CD4-positive, alpha-beta T cell treated with Interleukin-6 for 4 hours (primary cell): Measurements from ENCODE around the gene SUMO2.
"Not testable (repeated sequence)": the region's sequence is repeated elsewhere in the genome, so short reads cannot be mapped to it uniquely, and the experiment has no call there.

Experiments
- DNase-seq: peaks from one replicate; pipeline ENCODE4 v3.0.0-alpha.2; 2020; ENCODE audit warnings: mixed read lengths

SUMO2 gene

GRCh38 chr17:75142236-75142971, 40.4 kb downstream of the SUMO2 start:
- no peak for DNase-seq

- DNase-seq: no peak
These were observed 44.2 kb downstream of the SUMO2 start for GRCh38 chr17:75138519-75138918.

- DNase-seq: not testable (repeated sequence)
These were observed 45.0 kb downstream of the SUMO2 start for GRCh38 chr17:75137762-75138161.

- no peak for DNase-seq
These were observed 46.8 kb downstream of the SUMO2 start for GRCh38 chr17:75135946-75136345.

- no peak for DNase-seq
These were observed 47.3 kb downstream of the SUMO2 start for GRCh38 chr17:75135452-75135851.

- DNase-seq: not testable (repeated sequence)
These were observed 49.0 kb downstream of the SUMO2 start for GRCh38 chr17:75133607-75134347.

- no peak for DNase-seq
These were observed 49.8 kb downstream of the SUMO2 start for GRCh38 chr17:75133001-75133400.

- DNase-seq: not testable (repeated sequence)
These were observed 50.5 kb downstream of the SUMO2 start for GRCh38 chr17:75132018-75133000.

GRCh38 chr17:75131278-75132017, 51.3 kb downstream of the SUMO2 start, which contains the start of gene NT5C:
NT5C (minus strand) TSS chr17:75131742; CDS start chr17:75131707, 35 bp downstream.
- peak; percentile 68 for DNase-seq

GRCh38 chr17:75130632-75131277, 52.0 kb downstream of the SUMO2 start:
- DNase-seq: peak; percentile 58

- DNase-seq: no peak
These were observed 52.6 kb downstream of the SUMO2 start for GRCh38 chr17:75130059-75130631.

GRCh38 chr17:75129576-75129975, 53.2 kb downstream of the SUMO2 start:
- DNase-seq: no peak

- no peak for DNase-seq
These were observed 53.9 kb downstream of the SUMO2 start for GRCh38 chr17:75128694-75129505.

- not testable (repeated sequence) for DNase-seq
These were observed 54.8 kb downstream of the SUMO2 start for GRCh38 chr17:75127936-75128335.

GRCh38 chr17:75126954-75127353, 55.8 kb downstream of the SUMO2 start:
- no peak for DNase-seq

- no peak for DNase-seq
These were observed 56.8 kb downstream of the SUMO2 start for GRCh38 chr17:75125984-75126383.

GRCh38 chr17:75124819-75125162, 58.0 kb downstream of the SUMO2 start:
- DNase-seq: no peak

GRCh38 chr17:75124041-75124818, 58.5 kb downstream of the SUMO2 start:
- peak; percentile 83 for DNase-seq

- no peak for DNase-seq
These were observed 64.5 kb downstream of the SUMO2 start for GRCh38 chr17:75118307-75118706.

GRCh38 chr17:75116737-75117136, 66.0 kb downstream of the SUMO2 start:
- DNase-seq: no peak
